HEK293T (cell line): ENCODE measurements around the gene GNG12.

Experiments
- CTCF ChIA-PET: fragments of 350-600 bp; formaldehyde crosslinking; extraction: SDS; loops from one replicate; lab custom pipeline; 2021; ENCODE audit warnings: antibody characterized with exemption, inconsistent platforms; lab: Yijun Ruan, JAX
- POLR2A ChIA-PET: fragments of 350-600 bp; formaldehyde crosslinking; extraction: SDS; loops from one replicate; lab custom pipeline; 2020; ENCODE audit warnings: antibody characterized with exemption, inconsistent platforms; lab: Yijun Ruan, JAX
- DNase-seq: peaks from one replicate; pipeline ENCODE4 v3.0.0; 2012; ENCODE audit warnings: mixed read lengths; ENCODE audit errors: extremely low spot score
- ARNT ChIP-seq: fragments of 450-650 bp; IDR thresholded peaks from 2 replicates; pipeline ENCODE4 v1.6.1; 2017; ENCODE audit warnings: mild to moderate bottlenecking
- BHLHE40 ChIP-seq: fragments of 450-650 bp; IDR thresholded peaks from 2 replicates; pipeline ENCODE4 v1.6.1; 2016; ENCODE audit warnings: mild to moderate bottlenecking, moderate library complexity, borderline replicate concordance
- CTBP1 ChIP-seq: fragments of 450-650 bp; IDR thresholded peaks from 2 replicates; pipeline ENCODE4 v1.6.1; 2016; ENCODE audit warnings: borderline replicate concordance
- ELF4 ChIP-seq: fragments of 450-650 bp; IDR thresholded peaks from 2 replicates; pipeline ENCODE4 v1.6.1; 2017; ENCODE audit warnings: antibody characterized with exemption
- FOXA1 ChIP-seq: fragments of 450-650 bp; IDR thresholded peaks from 2 replicates; pipeline ENCODE4 v1.6.1; 2016; ENCODE audit warnings: mild to moderate bottlenecking
- FOXK2 ChIP-seq: fragments of 450-650 bp; IDR thresholded peaks from 2 replicates; pipeline ENCODE4 v1.6.1; 2016; ENCODE audit warnings: mild to moderate bottlenecking
- FOXM1 ChIP-seq: fragments of 450-650 bp; IDR thresholded peaks from 2 replicates; pipeline ENCODE4 v1.6.1; 2017; ENCODE audit warnings: mild to moderate bottlenecking, borderline replicate concordance
- HDGF ChIP-seq: fragments of 450-650 bp; IDR thresholded peaks from 2 replicates; pipeline ENCODE4 v1.6.1; 2017; ENCODE audit warnings: antibody characterized with exemption, borderline replicate concordance
- L3MBTL2 ChIP-seq: fragments of 450-650 bp; conservative IDR thresholded peaks from 2 replicates; pipeline ENCODE4 v1.6.1; 2016; ENCODE audit warnings: mild to moderate bottlenecking
- LEF1 ChIP-seq: fragments of 450-650 bp; IDR thresholded peaks from 2 replicates; pipeline ENCODE4 v1.6.1; 2017; ENCODE audit warnings: mild to moderate bottlenecking, borderline replicate concordance
- NFRKB ChIP-seq: fragments of 450-650 bp; IDR thresholded peaks from 2 replicates; pipeline ENCODE4 v1.6.1; 2016; ENCODE audit warnings: mild to moderate bottlenecking, moderate library complexity
- PKNOX1 ChIP-seq: fragments of 450-650 bp; IDR thresholded peaks from 2 replicates; pipeline ENCODE4 v1.6.1; 2016
- SP1 ChIP-seq: fragments of 450-650 bp; IDR thresholded peaks from 2 replicates; pipeline ENCODE4 v1.6.1; 2017
- SUZ12 ChIP-seq: fragments of 450-650 bp; IDR thresholded peaks from 2 replicates; pipeline ENCODE4 v1.6.1; 2016; ENCODE audit warnings: mild to moderate bottlenecking
- TARDBP ChIP-seq: fragments of 450-650 bp; IDR thresholded peaks from 2 replicates; pipeline ENCODE4 v1.6.1; 2016
- ZNF384 ChIP-seq: fragments of 450-650 bp; IDR thresholded peaks from 2 replicates; pipeline ENCODE4 v1.6.1; 2016

GNG12 gene

DNA sequence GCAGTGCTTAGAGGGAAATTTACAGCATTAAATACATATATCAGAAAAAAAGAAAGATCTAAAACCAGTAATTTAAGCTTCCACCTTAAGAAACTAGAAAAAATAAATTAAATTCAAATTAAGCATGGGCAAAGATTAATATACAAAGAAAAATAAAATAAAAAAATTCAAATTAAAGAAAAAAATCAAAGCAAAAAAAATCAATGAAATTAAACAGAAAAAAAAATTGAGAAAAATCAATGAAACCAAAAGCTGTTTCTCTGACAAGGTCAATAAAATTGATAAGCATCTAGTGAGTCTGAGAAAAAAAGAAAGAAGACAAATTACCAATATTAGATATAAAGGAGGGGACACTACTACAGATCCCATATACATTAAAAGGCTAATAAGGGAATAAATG, 26.0 kb downstream of the GNG12 start:
- DNase-seq: no peak
- CTCF ChIA-PET: no interaction called here
- POLR2A ChIA-PET: no interaction called here
- TF ChIP-seq BHLHE40 (no peak), FOXM1 (no peak), L3MBTL2 (no peak), ARNT (no peak), CTBP1 (no peak), PKNOX1 (no peak), NFRKB (no peak), FOXK2 (no peak), SUZ12 (no peak), TARDBP (no peak), LEF1 (no peak), ZNF384 (no peak)

GRCh38 chr1:67804710-67805109, 28.6 kb downstream of the GNG12 start:
- DNase-seq: no peak
- CTCF ChIA-PET: interaction anchor here (0.8 to 1.0 kb wide), 2 partner anchors 17 to 45 kb away, joined by 6 read pairs; no protein-coding TSS in a partner anchor
- TF ChIP-seq FOXK2 (no peak), L3MBTL2 (no peak), SP1 (no peak), ELF4 (no peak), FOXM1 (no peak), SUZ12 (no peak), FOXA1 (no peak), ARNT (no peak), CTBP1 (no peak), TARDBP (no peak), NFRKB (no peak), LEF1 (no peak), BHLHE40 (no peak), ZNF384 (no peak), PKNOX1 (no peak), HDGF (no peak)
- POLR2A ChIA-PET: no interaction called here

- ChIA-PET POLR2A (no interaction called here), CTCF (interaction anchor here (1.0 kb wide), 1 partner anchor 15 kb away, joined by 6 read pairs; no protein-coding TSS in a partner anchor)
- no peak for DNase-seq
- TF ChIP-seq BHLHE40: no peak
- TF ChIP-seq FOXA1: no peak
- TF ChIP-seq ELF4: no peak
- no peak for TF ChIP-seq FOXM1
Observed at GRCh38 chr1:67803380-67804279, 29.6 kb downstream of the GNG12 start.

GRCh38 chr1:67802565-67802964, 30.7 kb downstream of the GNG12 start:
- ChIA-PET CTCF (no interaction called here), POLR2A (no interaction called here)
- no peak for TF ChIP-seq FOXA1
- TF ChIP-seq LEF1: no peak
- TF ChIP-seq L3MBTL2: no peak
- no peak for TF ChIP-seq BHLHE40
- no peak for TF ChIP-seq SUZ12
- no peak for TF ChIP-seq ARNT
- no peak for TF ChIP-seq FOXK2
- TF ChIP-seq TARDBP: no peak
- TF ChIP-seq FOXM1: no peak
- no peak for TF ChIP-seq HDGF
- TF ChIP-seq NFRKB: no peak
- no peak for TF ChIP-seq SP1
- TF ChIP-seq ZNF384: no peak
- TF ChIP-seq PKNOX1: no peak
- no peak for TF ChIP-seq ELF4
- no peak for DNase-seq

GRCh38 chr1:67801903-67802302, 31.4 kb downstream of the GNG12 start:
- POLR2A ChIA-PET: no interaction called here
- no peak for DNase-seq
- TF ChIP-seq SP1 (no peak), FOXM1 (no peak), BHLHE40 (no peak), LEF1 (no peak), ZNF384 (no peak), NFRKB (no peak), CTBP1 (no peak), FOXA1 (no peak), SUZ12 (no peak), ELF4 (no peak), HDGF (no peak), PKNOX1 (no peak), ARNT (no peak), L3MBTL2 (no peak), TARDBP (no peak)
- CTCF ChIA-PET: no interaction called here
